Psoas muscle (tissue), 8 donors: ENCODE results near the gene TCN1. TPM values are rescaled to one million over a fixed set of nuclear protein-coding genes. Genes with fewer than 3 reads are reported as not detected.
"Not testable (repeated sequence)": the region's sequence is repeated elsewhere in the genome, so short reads cannot be mapped to it uniquely, and the experiment has no call there.

ENCODE experiments used
- ATAC-seq, 4 donors: fragments of 200-7000 bp; cut with Tn5 transposase; one replicate each; pipeline ENCODE4 v1.9.1; 2020; ENCODE audit warnings: moderate library complexity in 3 of 4, mild to moderate bottlenecking in 2 of 4
- DNase-seq, 2 donors: peaks; one replicate each; pipeline ENCODE4 v3.0.0-alpha.2; 2020
- H3K27ac ChIP-seq: fragments of 200-600 bp; one replicate; pipeline ENCODE4 v1.8.0; 2022
- H3K27me3 ChIP-seq, 3 donors: fragments of 200-600 bp in 1 of 3; one replicate each; pipeline versions ENCODE4 v1.6.1 to v1.8.0; 2013 to 2022; ENCODE audit warnings: low read length in 2 of 3, mild to moderate bottlenecking in 2 of 3, moderate library complexity in 1 of 3; ENCODE audit not compliant: insufficient read depth in 3 of 3
- H3K36me3 ChIP-seq, 2 donors: fragments of 200-600 bp in 1 of 2; one replicate each; pipeline versions ENCODE4 v1.6.1 to v1.8.0; 2013 to 2022; ENCODE audit warnings: low read depth in 1 of 2, mild to moderate bottlenecking in 1 of 2, moderate library complexity in 1 of 2; ENCODE audit not compliant: insufficient read depth in 1 of 2
- H3K4me1 ChIP-seq: fragments of 200-600 bp; one replicate; pipeline ENCODE4 v1.8.0; 2022
- H3K4me3 ChIP-seq: fragments of 200-600 bp; one replicate; pipeline ENCODE4 v1.8.0; 2022; ENCODE audit warnings: mild to moderate bottlenecking
- H3K9me3 ChIP-seq: fragments of 200-600 bp; one replicate; pipeline ENCODE4 v1.8.0; 2022
- CTCF ChIP-seq: fragments of 200-600 bp; IDR thresholded peaks from one replicate; pipeline ENCODE4 v1.8.0; 2022; ENCODE audit warnings: antibody characterized with exemption
- WGBS, 3 donors: extraction: QIAGEN DNeasy Blood & Tissue Kit; methylation state at CpG; one replicate each; pipeline versions ENCODE4 v1.1.6 to v1.1.7; 2013; 5-methylcytosine and 5-hydroxymethylcytosine counted together
- intact Hi-C, 2 donors: fragments of 100-400 bp; cut with DNase I; formaldehyde crosslinking; loops; one replicate each; pipeline versions ENCODE4 v1.11.0 to v1.14.2; 2022
- long read RNA-seq, 2 donors: library from polyadenylated mRNA; unstranded; transcript quantifications; one replicate each; pipeline ENCODE4 v2.0.0, GENCODE V29; 2021
- polyA plus RNA-seq, 3 donors: library from polyadenylated mRNA; stranded (reverse); fragments of 200-250 nt; gene quantifications; one replicate each; pipeline ENCODE4 v1.2.3, GENCODE V29; 2013
- total RNA-seq, 4 donors: library from RNA; stranded (reverse); fragmentation: NEBNext Ultra II Directional in 2 of 4; extraction: Animal tissue kit (Norgen Biotek cat#: 25700) in 2 of 4; gene quantifications; one replicate each; pipeline versions ENCODE4 v1.2.1 to v1.2.4, GENCODE V29; 2021 to 2023
- donor health status: healthy with polysubstance abuse.
- donor health status: DM: no; HTN: no; CAD: no; lungs with moderate emphysema.
- donor health status: Bipolar disorder and iron deficiency.
- donor health status: healthy.
- donor health status: DM: yes; HTN: yes; CAD: no.
- donor health status: DM: no; HTN: no; CAD: no.
- donor health status: DM: no; HTN: no; CAD: no.
- donor health status: DM: yes; HTN: yes; CAD: no.

Gene TCN1
- total RNA-seq, result under 1 TPM in 1 of 4 donors, not detected in 3; 0.44 TPM
- not detected for polyA plus RNA-seq
- long read RNA-seq, donor 1, result 0 reads
- long read RNA-seq, donor 2, result 0 reads

- Histone ChIP-seq H3K9me3 (no peaks in the 10 kb centered on the region), H3K4me3 (no peak within 1 kb of the TSS), H3K27ac (no peak within 1 kb of the TSS), H3K4me1 (no peaks in the 10 kb centered on the region), H3K36me3 (no peaks in the 10 kb centered on the region), H3K27me3 (no peaks in the 10 kb centered on the region)
- intact Hi-C loops, result no loop called here
- TF ChIP-seq CTCF, result no peak
- 76 to 82% (median 79%) methylated on average over 3 of the region's 3 CpGs for WGBS, 3 donors
- DNase-seq, result no peak
- no peak for ATAC-seq
These were observed at the start of gene TCN1 for GRCh38 chr11:59866397-59866796. Gene TCN1, minus strand, starts transcription at chr11:59866487. Its CDS starts 17 bp downstream, at chr11:59866470.

- intact Hi-C loops, H3K27ac ChIP-seq, DNase-seq, H3K27me3 ChIP-seq, ATAC-seq, H3K36me3 ChIP-seq, H3K4me3 ChIP-seq, H3K4me1 ChIP-seq, H3K9me3 ChIP-seq: not testable (repeated sequence)
- WGBS, 3 donors, result 77 to 95% (median 95%) methylated on average over 2 of the region's 2 CpGs
These were observed 37.3 kb upstream of the TCN1 start for GRCh38 chr11:59903569-59903968.

- H3K4me1 ChIP-seq, result no peaks in the 10 kb centered on the region
- DNase-seq (no peak), ATAC-seq (no peak)
- H3K27me3 ChIP-seq, result no peaks in the 10 kb centered on the region
- WGBS, 3 donors, result 3 to 11% (median 4%) methylated on average over 1 of the region's 1 CpG
- no peaks in the 10 kb centered on the region for H3K36me3 ChIP-seq
- no peaks in the 10 kb centered on the region for H3K9me3 ChIP-seq
- H3K4me3 ChIP-seq, result no peak overlapping the region
- TF ChIP-seq CTCF, result no peak
- no peak overlapping the region for H3K27ac ChIP-seq
- intact Hi-C loops, result no loop called here
These were observed 35.0 kb upstream of the TCN1 start for GRCh38 chr11:59901306-59901705.

GRCh38 chr11:59900366-59901126, 34.3 kb upstream of the TCN1 start:
- Histone ChIP-seq H3K36me3 (no peaks in the 10 kb centered on the region), H3K27ac (no peak overlapping the region), H3K4me1 (no peaks in the 10 kb centered on the region), H3K4me3 (no peak overlapping the region), H3K9me3 (no peaks in the 10 kb centered on the region), H3K27me3 (no peaks in the 10 kb centered on the region)
- ATAC-seq, result no peak
- intact Hi-C loops, result no loop called here
- TF ChIP-seq CTCF, result no peak
- no peak for DNase-seq
- WGBS, 3 donors, result 59 to 65% (median 60%) methylated on average over 6 of the region's 6 CpGs

- no peaks in the 10 kb centered on the region for H3K36me3 ChIP-seq
- intact Hi-C loops, result no loop called here
- ATAC-seq (no peak), DNase-seq (no peak)
- no peaks in the 10 kb centered on the region for H3K4me1 ChIP-seq
- TF ChIP-seq CTCF, result no peak
- H3K9me3 ChIP-seq, result no peaks in the 10 kb centered on the region
- no peak overlapping the region for H3K27ac ChIP-seq
- H3K27me3 ChIP-seq, result no peaks in the 10 kb centered on the region
- WGBS, 3 donors, result 59 to 68% (median 60%) methylated on average over 11 of the region's 11 CpGs
- no peak overlapping the region for H3K4me3 ChIP-seq
These were observed 33.2 kb upstream of the TCN1 start for GRCh38 chr11:59899532-59899931.
